ENCODE results near the gene CLN6. TPM values are rescaled to one million over a fixed set of nuclear protein-coding genes. Genes with fewer than 3 reads are reported as not detected.
"Not testable (repeated sequence)": the region's sequence is repeated elsewhere in the genome, so short reads cannot be mapped to it uniquely, and the experiment has no call there.

The CLN6 gene
- total RNA-seq, 1 donor from 2014 or later: 37.5 TPM

GRCh38 chr15:68224546-68225250 lies 4.8 kb downstream of the CLN6 start:
- peak overlapping the region; percentile 12 for H3K4me3 Mint-ChIP-seq
- H3K36me3 Mint-ChIP-seq (ENCODE audit: low read depth): peaks cover under 1% of the 10 kb centered on the region
- H3K27ac Mint-ChIP-seq: no peak overlapping the region
- TF ChIP-seq CTCF (IDR thresholded peaks at IDR 0.05): no peak
- ATAC-seq (ENCODE audit: low read depth) (no peak), DNase-seq (no peak)
- peaks cover 36% of the 10 kb centered on the region for H3K4me1 Mint-ChIP-seq
- no peaks in the 10 kb centered on the region for H3K27me3 Mint-ChIP-seq
- H3K9me3 Mint-ChIP-seq: no peaks in the 10 kb centered on the region
- ChIA-PET POLR2A (interaction anchor here (0.6 to 0.7 kb wide), 2 partner anchors 985 to 1974 kb away, joined by 5 read pairs; no protein-coding TSS in a partner anchor), CTCF (no interaction called here)
- intact Hi-C loops (cut with micrococcal nuclease): no loop called here

GRCh38 chr15:68224108-68224507 lies 5.4 kb downstream of the CLN6 start:
- CTCF ChIA-PET: no interaction called here
- POLR2A ChIA-PET: interaction anchor here (0.6 to 0.7 kb wide), 4 partner anchors 12 to 1973 kb away, joined by 3 to 12 read pairs (median 5); no protein-coding TSS in a partner anchor
- ATAC-seq (ENCODE audit: low read depth) (no peak), DNase-seq (no peak)
- Mint-ChIP-seq H3K4me1 (peaks cover 35% of the 10 kb centered on the region), H3K36me3 (ENCODE audit: low read depth) (peaks cover 1% of the 10 kb centered on the region), H3K27ac (no peak overlapping the region), H3K9me3 (no peaks in the 10 kb centered on the region), H3K4me3 (no peak overlapping the region), H3K27me3 (no peaks in the 10 kb centered on the region)
- no peak for TF ChIP-seq CTCF (IDR thresholded peaks at IDR 0.05)
- intact Hi-C loops (cut with micrococcal nuclease): no loop called here

- intact Hi-C loops (cut with micrococcal nuclease): no loop called here
- DNase-seq (no peak), ATAC-seq (ENCODE audit: low read depth) (no peak)
- no peak for TF ChIP-seq CTCF (IDR thresholded peaks at IDR 0.05)
- Mint-ChIP-seq H3K9me3 (no peaks in the 10 kb centered on the region), H3K4me3 (no peak overlapping the region), H3K27me3 (no peaks in the 10 kb centered on the region), H3K27ac (no peak overlapping the region), H3K4me1 (peaks cover 28% of the 10 kb centered on the region), H3K36me3 (ENCODE audit: low read depth) (peaks cover 7% of the 10 kb centered on the region)
- ChIA-PET POLR2A (no interaction called here), CTCF (no interaction called here)
These were observed 6.4 kb downstream of the CLN6 start for GRCh38 chr15:68223171-68223570.

- intact Hi-C loops (cut with micrococcal nuclease); H3K27ac Mint-ChIP-seq; DNase-seq; H3K9me3 Mint-ChIP-seq; POLR2A ChIA-PET; CTCF ChIA-PET; H3K4me3 Mint-ChIP-seq; ATAC-seq (ENCODE audit: low read depth); H3K27me3 Mint-ChIP-seq: not testable (repeated sequence)
- H3K36me3 Mint-ChIP-seq (ENCODE audit: low read depth): peaks cover 14% of the 10 kb centered on the region
- H3K4me1 Mint-ChIP-seq: peaks cover 22% of the 10 kb centered on the region
These were observed 7.1 kb downstream of the CLN6 start for GRCh38 chr15:68222432-68222743.

- Mint-ChIP-seq H3K36me3 (ENCODE audit: low read depth) (peaks cover 17% of the 10 kb centered on the region), H3K4me1 (peaks cover 19% of the 10 kb centered on the region)
- H3K4me3 Mint-ChIP-seq; POLR2A ChIA-PET; H3K27ac Mint-ChIP-seq; CTCF ChIA-PET; ATAC-seq (ENCODE audit: low read depth); intact Hi-C loops (cut with micrococcal nuclease); H3K9me3 Mint-ChIP-seq; DNase-seq; H3K27me3 Mint-ChIP-seq: not testable (repeated sequence)
These were observed 7.7 kb downstream of the CLN6 start for GRCh38 chr15:68221530-68222431.

- TF ChIP-seq CTCF (IDR thresholded peaks at IDR 0.05): no peak
- Mint-ChIP-seq H3K4me3 (no peak overlapping the region), H3K36me3 (ENCODE audit: low read depth) (peaks cover 25% of the 10 kb centered on the region), H3K27ac (no peak overlapping the region), H3K4me1 (peaks cover 16% of the 10 kb centered on the region), H3K27me3 (no peaks in the 10 kb centered on the region), H3K9me3 (no peaks in the 10 kb centered on the region)
- ChIA-PET CTCF (no interaction called here), POLR2A (no interaction called here)
- no peak for DNase-seq
- ATAC-seq (ENCODE audit: low read depth): no peak
- intact Hi-C loops (cut with micrococcal nuclease): no loop called here
These were observed 8.6 kb downstream of the CLN6 start for GRCh38 chr15:68220967-68221366.

Data from activated B cell treated with CpG ODN at 0.5 μM for 24 hours (primary cell).